Measurements from ENCODE around the gene JAGN1.
"Not testable (repeated sequence)": the region's sequence is repeated elsewhere in the genome, so short reads cannot be mapped to it uniquely, and the experiment has no call there.

JAGN1 gene

GRCh38 chr3:9846231-9846630 is 44.2 kb upstream of the JAGN1 start:
- Histone ChIP-seq H3F3A (ENCODE audit: insufficient read depth) (no peaks in the 10 kb centered on the region), H3K4me2 (ENCODE audit: low read depth, low read length, poor library complexity, severe bottlenecking) (no peak overlapping the region), H3K27ac (ENCODE audit: low read depth, low read length) (no peak overlapping the region), H3K36me3 (ENCODE audit: low read length) (no peaks in the 10 kb centered on the region), H3K9ac (ENCODE audit: low read length) (no peak overlapping the region), H3K9me3 (ENCODE audit: insufficient read depth, low read length) (no peaks in the 10 kb centered on the region), H3K4me3 (ENCODE audit: insufficient read depth, low read length, poor library complexity, severe bottlenecking) (no peak overlapping the region), H4K20me1 (ENCODE audit: low read depth, low read length) (no peaks in the 10 kb centered on the region), H3K9me2 (replicated peaks; ENCODE audit: insufficient read depth, low read length) (no peaks in the 10 kb centered on the region), H2AFZ (ENCODE audit: low read depth, low read length, severe bottlenecking) (no peak overlapping the region), H3K79me2 (ENCODE audit: insufficient read depth, low read length) (no peaks in the 10 kb centered on the region), H3K27me3 (ENCODE audit: low read length) (no peaks in the 10 kb centered on the region)
- TF ChIP-seq EZH2phosphoT487 (conservative IDR thresholded peaks at IDR 0.05; ENCODE audit: low read length) (no peak), CTCF (IDR thresholded peaks at IDR 0.05; ENCODE audit: insufficient read depth, low read length, poor library complexity, severe bottlenecking) (no peak)

- H3K9me2 ChIP-seq (replicated peaks; ENCODE audit: insufficient read depth, low read length) = no peaks in the 10 kb centered on the region
- TF ChIP-seq CTCF (IDR thresholded peaks at IDR 0.05; ENCODE audit: insufficient read depth, low read length, poor library complexity, severe bottlenecking) (no peak), EZH2phosphoT487 (conservative IDR thresholded peaks at IDR 0.05; ENCODE audit: low read length) (no peak)
These were observed 43.4 kb upstream of the JAGN1 start for GRCh38 chr3:9846931-9847488.

GRCh38 chr3:9847870-9848269 is 42.5 kb upstream of the JAGN1 start:
- H2AFZ ChIP-seq (ENCODE audit: low read depth, low read length, severe bottlenecking); H3K9me3 ChIP-seq (ENCODE audit: insufficient read depth, low read length); H3K27ac ChIP-seq (ENCODE audit: low read depth, low read length); H3K9ac ChIP-seq (ENCODE audit: low read length); H3K4me2 ChIP-seq (ENCODE audit: low read depth, low read length, poor library complexity, severe bottlenecking); H3K36me3 ChIP-seq (ENCODE audit: low read length); H3K9me2 ChIP-seq (replicated peaks; ENCODE audit: insufficient read depth, low read length); H3K79me2 ChIP-seq (ENCODE audit: insufficient read depth, low read length); H3F3A ChIP-seq (ENCODE audit: insufficient read depth); H3K27me3 ChIP-seq (ENCODE audit: low read length); H4K20me1 ChIP-seq (ENCODE audit: low read depth, low read length); H3K4me3 ChIP-seq (ENCODE audit: insufficient read depth, low read length, poor library complexity, severe bottlenecking): not testable (repeated sequence)

More at GRCh38 chr3:9846931-9847488, 43.4 kb upstream of the JAGN1 start:
- no peaks in the 10 kb centered on the region for H3K36me3 ChIP-seq (ENCODE audit: low read length)
- H3K79me2 ChIP-seq (ENCODE audit: insufficient read depth, low read length) = no peaks in the 10 kb centered on the region
- H3K27me3 ChIP-seq (ENCODE audit: low read length) = no peaks in the 10 kb centered on the region
- H4K20me1 ChIP-seq (ENCODE audit: low read depth, low read length) = no peaks in the 10 kb centered on the region
- no peak overlapping the region for H2AFZ ChIP-seq (ENCODE audit: low read depth, low read length, severe bottlenecking)
- H3K4me2 ChIP-seq (ENCODE audit: low read depth, low read length, poor library complexity, severe bottlenecking) = no peak overlapping the region
- no peak overlapping the region for H3K4me3 ChIP-seq (ENCODE audit: insufficient read depth, low read length, poor library complexity, severe bottlenecking)
- H3K9ac ChIP-seq (ENCODE audit: low read length) = no peak overlapping the region
- H3F3A ChIP-seq (ENCODE audit: insufficient read depth) = no peaks in the 10 kb centered on the region
- H3K9me3 ChIP-seq (ENCODE audit: insufficient read depth, low read length) = no peaks in the 10 kb centered on the region
- H3K27ac ChIP-seq (ENCODE audit: low read depth, low read length) = no peak overlapping the region

GRCh38 chr3:9848860-9849259 is 41.5 kb upstream of the JAGN1 start:
- H3K27ac ChIP-seq (ENCODE audit: low read depth, low read length) = not testable (repeated sequence)

GRCh38 chr3:9851383-9851782 is 39.0 kb upstream of the JAGN1 start:
- not testable (repeated sequence) for H3K79me2 ChIP-seq (ENCODE audit: insufficient read depth, low read length); H3K4me2 ChIP-seq (ENCODE audit: low read depth, low read length, poor library complexity, severe bottlenecking); H3K36me3 ChIP-seq (ENCODE audit: low read length); H3K9me3 ChIP-seq (ENCODE audit: insufficient read depth, low read length); H4K20me1 ChIP-seq (ENCODE audit: low read depth, low read length); H3K27me3 ChIP-seq (ENCODE audit: low read length); H3K9me2 ChIP-seq (replicated peaks; ENCODE audit: insufficient read depth, low read length); H3K9ac ChIP-seq (ENCODE audit: low read length); H3K27ac ChIP-seq (ENCODE audit: low read depth, low read length); H2AFZ ChIP-seq (ENCODE audit: low read depth, low read length, severe bottlenecking); H3K4me3 ChIP-seq (ENCODE audit: insufficient read depth, low read length, poor library complexity, severe bottlenecking); H3F3A ChIP-seq (ENCODE audit: insufficient read depth)

More at GRCh38 chr3:9848860-9849259, 41.5 kb upstream of the JAGN1 start:
- not testable (repeated sequence) for H3F3A ChIP-seq (ENCODE audit: insufficient read depth); H3K27me3 ChIP-seq (ENCODE audit: low read length); H3K36me3 ChIP-seq (ENCODE audit: low read length); H4K20me1 ChIP-seq (ENCODE audit: low read depth, low read length); H3K9me3 ChIP-seq (ENCODE audit: insufficient read depth, low read length); H3K4me3 ChIP-seq (ENCODE audit: insufficient read depth, low read length, poor library complexity, severe bottlenecking); H3K9me2 ChIP-seq (replicated peaks; ENCODE audit: insufficient read depth, low read length); H3K79me2 ChIP-seq (ENCODE audit: insufficient read depth, low read length); H3K4me2 ChIP-seq (ENCODE audit: low read depth, low read length, poor library complexity, severe bottlenecking); H2AFZ ChIP-seq (ENCODE audit: low read depth, low read length, severe bottlenecking); H3K9ac ChIP-seq (ENCODE audit: low read length)
- peak; percentile 20 for TF ChIP-seq CTCF (IDR thresholded peaks at IDR 0.05; ENCODE audit: insufficient read depth, low read length, poor library complexity, severe bottlenecking)

GRCh38 chr3:9851926-9852325 is 38.5 kb upstream of the JAGN1 start:
- not testable (repeated sequence) for H3K27me3 ChIP-seq (ENCODE audit: low read length); H3K4me3 ChIP-seq (ENCODE audit: insufficient read depth, low read length, poor library complexity, severe bottlenecking); H2AFZ ChIP-seq (ENCODE audit: low read depth, low read length, severe bottlenecking); H4K20me1 ChIP-seq (ENCODE audit: low read depth, low read length); H3K79me2 ChIP-seq (ENCODE audit: insufficient read depth, low read length); H3F3A ChIP-seq (ENCODE audit: insufficient read depth); H3K9ac ChIP-seq (ENCODE audit: low read length); H3K9me3 ChIP-seq (ENCODE audit: insufficient read depth, low read length); H3K36me3 ChIP-seq (ENCODE audit: low read length); H3K4me2 ChIP-seq (ENCODE audit: low read depth, low read length, poor library complexity, severe bottlenecking); H3K27ac ChIP-seq (ENCODE audit: low read depth, low read length); H3K9me2 ChIP-seq (replicated peaks; ENCODE audit: insufficient read depth, low read length)
